Measurements from ENCODE around the gene SERP2. TPM values are rescaled to one million over a fixed set of nuclear protein-coding genes. Genes with fewer than 3 reads are reported as not detected.

Gene SERP2
- total RNA-seq, 3 donors from 2014 or later, result 0.63 to 0.76 TPM; not detected in 1

DNA sequence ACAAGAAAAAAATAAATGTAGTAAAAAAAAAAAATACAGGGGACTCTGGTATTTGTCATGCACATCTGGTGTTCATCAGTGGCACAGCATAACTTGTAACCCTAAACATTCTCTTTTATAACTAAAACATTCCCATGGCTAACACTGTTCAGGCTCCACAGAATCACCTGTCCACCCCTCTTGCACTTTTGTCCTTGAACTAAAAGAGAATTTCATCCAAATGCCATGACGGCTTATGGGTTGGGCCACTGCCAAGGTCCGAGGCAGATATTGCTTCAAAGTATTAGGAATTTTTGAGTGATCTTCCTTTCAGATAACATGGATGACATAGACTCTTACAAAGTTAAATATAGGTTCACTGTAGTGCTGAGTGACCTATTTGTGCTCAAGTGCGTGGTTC is 25.7 kb upstream of the SERP2 start:
- Mint-ChIP-seq H3K36me3 (ENCODE audit: insufficient read depth) (no peaks in the 10 kb centered on the region), H3K27me3 (ENCODE audit: low read depth) (no peaks in the 10 kb centered on the region), H3K4me1 (ENCODE audit: low read depth) (peaks cover 12% of the 10 kb centered on the region), H3K4me3 (no peak overlapping the region), H3K9me3 (no peaks in the 10 kb centered on the region)
- DNase-seq, result no peak
- no peak for ATAC-seq

DNA sequence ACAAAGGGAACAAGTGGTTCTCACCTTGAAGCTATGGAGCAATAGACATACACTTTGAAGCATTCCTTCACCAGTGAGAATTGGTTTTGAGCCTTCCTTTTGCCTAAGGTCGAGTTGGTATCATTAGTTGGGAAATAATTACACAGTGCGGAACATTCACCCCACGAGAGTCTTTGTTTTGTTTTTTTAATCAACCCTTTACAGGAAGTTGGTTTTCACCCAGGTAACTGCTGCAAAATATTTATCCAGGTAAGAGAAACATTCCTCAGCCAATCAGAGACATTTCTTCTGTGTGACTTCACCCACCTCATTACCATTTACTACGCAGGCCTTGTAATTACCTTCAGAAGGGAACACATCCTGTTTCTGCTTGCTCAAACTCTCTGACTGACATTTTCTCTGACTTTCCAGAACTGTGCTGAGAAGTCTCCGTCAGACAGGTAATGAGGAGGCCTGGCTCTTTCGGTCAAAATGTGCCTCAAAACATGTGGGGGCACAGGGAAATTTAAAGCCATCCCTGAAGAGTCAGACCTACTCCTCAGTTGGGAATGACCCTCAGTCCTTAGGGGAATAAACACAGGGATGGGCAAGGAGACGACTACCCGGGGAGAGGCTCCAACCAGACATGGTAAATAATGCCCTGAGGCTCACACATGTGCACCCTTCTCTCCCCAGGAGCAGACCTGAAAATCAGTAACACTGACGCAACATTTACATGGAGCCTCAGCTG is 22.7 kb upstream of the SERP2 start:
- Mint-ChIP-seq H3K36me3 (ENCODE audit: insufficient read depth) (no peaks in the 10 kb centered on the region), H3K4me1 (ENCODE audit: low read depth) (peaks cover 16% of the 10 kb centered on the region), H3K4me3 (no peak overlapping the region), H3K27me3 (ENCODE audit: low read depth) (peaks cover 3% of the 10 kb centered on the region), H3K9me3 (no peaks in the 10 kb centered on the region)
- no peak for ATAC-seq
- no peak for DNase-seq

DNA sequence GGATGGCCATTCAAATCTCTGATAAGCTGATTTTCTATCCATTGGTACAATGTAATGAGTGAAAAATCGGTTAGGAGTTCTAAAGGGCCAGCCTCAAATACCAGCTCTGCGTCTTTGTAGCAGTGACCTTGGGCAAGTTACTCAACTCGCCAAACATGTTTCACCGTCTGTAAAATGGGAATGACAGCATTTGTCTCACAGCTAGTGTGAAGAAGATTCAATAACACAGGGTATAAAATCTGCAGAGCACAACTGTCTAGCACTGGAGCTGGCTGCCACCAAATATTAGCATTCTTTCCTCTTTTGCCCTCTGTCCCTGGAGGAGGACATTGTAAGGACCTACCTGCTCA is 22.1 kb upstream of the SERP2 start:
- Mint-ChIP-seq H3K27me3 (ENCODE audit: low read depth) (peaks cover 3% of the 10 kb centered on the region), H3K9me3 (no peaks in the 10 kb centered on the region), H3K4me3 (no peak overlapping the region), H3K4me1 (ENCODE audit: low read depth) (peaks cover 16% of the 10 kb centered on the region), H3K36me3 (ENCODE audit: insufficient read depth) (no peaks in the 10 kb centered on the region)
- no peak for DNase-seq
- no peak for ATAC-seq

DNA sequence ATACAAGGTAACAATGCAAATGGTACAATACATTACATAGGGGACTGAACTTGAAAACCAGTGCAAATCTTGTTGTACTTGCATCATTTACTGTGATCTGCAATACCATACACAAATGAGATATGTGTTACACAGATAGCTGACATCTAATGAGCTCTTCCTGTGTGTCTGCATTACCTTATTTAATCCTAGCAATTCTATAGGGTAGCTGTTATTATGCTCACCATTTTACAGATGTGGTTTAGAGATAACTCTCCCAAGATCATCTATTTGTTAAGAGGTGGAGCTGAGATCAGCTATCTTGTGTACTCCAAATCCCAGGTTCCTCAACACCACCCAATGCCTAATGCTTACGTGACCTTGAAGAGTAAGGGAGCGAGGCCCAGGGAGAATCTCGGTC is 21.4 kb upstream of the SERP2 start:
- H3K4me3 Mint-ChIP-seq, result no peak overlapping the region
- H3K4me1 Mint-ChIP-seq (ENCODE audit: low read depth), result peaks cover 16% of the 10 kb centered on the region
- DNase-seq (no peak), ATAC-seq (no peak)
- H3K9me3 Mint-ChIP-seq, result no peaks in the 10 kb centered on the region
- peaks cover 3% of the 10 kb centered on the region for H3K27me3 Mint-ChIP-seq (ENCODE audit: low read depth)
- no peaks in the 10 kb centered on the region for H3K36me3 Mint-ChIP-seq (ENCODE audit: insufficient read depth)

GRCh38 chr13:44352671-44353070 is 21.0 kb upstream of the SERP2 start:
- ATAC-seq, result peak in 1 of 2 donors; percentile 38

GRCh38 chr13:44354331-44354730 is 19.3 kb upstream of the SERP2 start:
- H3K4me3 Mint-ChIP-seq, result no peak overlapping the region
- no peak for ATAC-seq
- no peaks in the 10 kb centered on the region for H3K36me3 Mint-ChIP-seq (ENCODE audit: insufficient read depth)
- no peak for DNase-seq
- peaks cover 16% of the 10 kb centered on the region for H3K4me1 Mint-ChIP-seq (ENCODE audit: low read depth)
- H3K9me3 Mint-ChIP-seq, result no peaks in the 10 kb centered on the region
- H3K27me3 Mint-ChIP-seq (ENCODE audit: low read depth), result peaks cover 8% of the 10 kb centered on the region

More at GRCh38 chr13:44352671-44353070, 21.0 kb upstream of the SERP2 start:
- DNase-seq, result no peak
- Mint-ChIP-seq H3K36me3 (ENCODE audit: insufficient read depth) (no peaks in the 10 kb centered on the region), H3K9me3 (no peaks in the 10 kb centered on the region), H3K4me3 (no peak overlapping the region), H3K27me3 (ENCODE audit: low read depth) (peaks cover 3% of the 10 kb centered on the region), H3K4me1 (ENCODE audit: low read depth) (peaks cover 16% of the 10 kb centered on the region)

- ATAC-seq (no peak), DNase-seq (no peak)
- no peaks in the 10 kb centered on the region for H3K36me3 Mint-ChIP-seq (ENCODE audit: insufficient read depth)
- H3K4me3 Mint-ChIP-seq, result no peak overlapping the region
- H3K27me3 Mint-ChIP-seq (ENCODE audit: low read depth), result peaks cover 8% of the 10 kb centered on the region
- H3K9me3 Mint-ChIP-seq, result no peaks in the 10 kb centered on the region
- H3K4me1 Mint-ChIP-seq (ENCODE audit: low read depth), result peaks cover 16% of the 10 kb centered on the region
Measured at GRCh38 chr13:44354884-44355283, 18.7 kb upstream of the SERP2 start.

DNA sequence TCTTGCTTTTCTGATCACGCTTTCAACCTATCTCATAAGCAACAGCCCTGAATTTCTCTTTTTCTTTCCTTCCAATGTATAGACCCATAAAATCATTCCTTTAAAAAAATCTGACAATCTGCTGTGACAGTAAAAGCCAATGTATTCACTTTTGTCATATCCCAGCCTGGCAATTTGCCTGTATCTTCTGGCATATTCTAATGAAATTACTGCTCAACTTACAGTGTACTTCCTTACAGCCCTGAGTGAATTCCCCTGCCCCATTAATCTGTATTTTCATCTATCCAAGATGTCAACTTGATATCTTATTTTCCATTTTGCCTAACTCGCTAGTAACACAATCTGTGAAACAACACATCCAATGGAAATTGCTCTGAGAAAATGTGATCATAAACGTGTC is 18.0 kb upstream of the SERP2 start:
- Mint-ChIP-seq H3K36me3 (ENCODE audit: insufficient read depth) (no peaks in the 10 kb centered on the region), H3K4me3 (no peak overlapping the region), H3K27me3 (ENCODE audit: low read depth) (peaks cover 8% of the 10 kb centered on the region), H3K4me1 (ENCODE audit: low read depth) (peaks cover 16% of the 10 kb centered on the region), H3K9me3 (no peaks in the 10 kb centered on the region)
- DNase-seq (no peak), ATAC-seq (no peak)

- H3K9me3 Mint-ChIP-seq, result no peaks in the 10 kb centered on the region
- no peak overlapping the region for H3K4me3 Mint-ChIP-seq
- H3K4me1 Mint-ChIP-seq (ENCODE audit: low read depth), result no peaks in the 10 kb centered on the region
- ATAC-seq, result no peak
- no peaks in the 10 kb centered on the region for H3K36me3 Mint-ChIP-seq (ENCODE audit: insufficient read depth)
- no peak for DNase-seq
- H3K27me3 Mint-ChIP-seq (ENCODE audit: low read depth), result peaks cover 5% of the 10 kb centered on the region
Measured at GRCh38 chr13:44359983-44360375, 13.6 kb upstream of the SERP2 start.

DNA sequence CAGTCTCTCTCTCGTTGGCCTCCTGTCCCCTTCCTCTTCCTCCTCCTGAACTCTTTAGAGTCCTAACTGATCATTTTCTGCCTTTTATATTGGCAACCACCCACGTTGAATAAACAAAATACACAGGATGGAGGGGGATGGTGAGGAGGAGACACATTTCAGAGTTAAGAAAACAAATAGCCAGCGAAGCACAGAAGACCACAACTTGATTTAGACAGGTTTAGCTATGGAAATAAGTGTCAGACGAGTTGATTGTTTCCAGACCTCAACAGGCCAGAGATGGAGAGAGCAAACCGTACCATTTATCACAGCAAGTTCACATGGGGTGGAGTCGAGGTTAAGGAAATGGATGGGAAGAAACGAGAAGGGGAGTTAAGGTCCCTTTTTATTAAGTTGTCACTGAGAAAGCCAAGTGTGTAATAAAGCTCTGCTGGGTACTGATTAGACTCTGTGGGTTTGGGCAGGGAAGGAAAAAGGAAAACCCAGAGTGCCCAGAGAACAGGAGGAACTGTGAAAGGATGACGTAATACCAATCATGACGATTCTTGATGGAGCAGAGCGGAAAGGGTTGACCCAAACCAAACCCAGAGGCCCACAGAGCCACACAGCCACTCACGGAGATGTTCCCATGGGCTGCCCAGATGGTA is 11.1 kb upstream of the SERP2 start:
- Mint-ChIP-seq H3K36me3 (ENCODE audit: insufficient read depth) (no peaks in the 10 kb centered on the region), H3K4me3 (no peak overlapping the region), H3K4me1 (ENCODE audit: low read depth) (no peaks in the 10 kb centered on the region), H3K9me3 (no peaks in the 10 kb centered on the region), H3K27me3 (ENCODE audit: low read depth) (peaks cover 5% of the 10 kb centered on the region)
- no peak for ATAC-seq
- no peak for DNase-seq

GRCh38 chr13:44363631-44364344 is 9.8 kb upstream of the SERP2 start:
- no peaks in the 10 kb centered on the region for H3K9me3 Mint-ChIP-seq
- ATAC-seq, result no peak

GRCh38 chr13:44364345-44365000 is 9.2 kb upstream of the SERP2 start:
- no peak overlapping the region for H3K4me3 Mint-ChIP-seq
- ATAC-seq (no peak), DNase-seq (no peak)
- H3K27me3 Mint-ChIP-seq (ENCODE audit: low read depth), result no peaks in the 10 kb centered on the region
- H3K36me3 Mint-ChIP-seq (ENCODE audit: insufficient read depth), result no peaks in the 10 kb centered on the region
- no peaks in the 10 kb centered on the region for H3K4me1 Mint-ChIP-seq (ENCODE audit: low read depth)
- no peaks in the 10 kb centered on the region for H3K9me3 Mint-ChIP-seq

More at GRCh38 chr13:44363631-44364344, 9.8 kb upstream of the SERP2 start:
- H3K4me3 Mint-ChIP-seq, result no peak overlapping the region
- no peaks in the 10 kb centered on the region for H3K27me3 Mint-ChIP-seq (ENCODE audit: low read depth)
- no peak for DNase-seq
- H3K36me3 Mint-ChIP-seq (ENCODE audit: insufficient read depth), result no peaks in the 10 kb centered on the region
- no peaks in the 10 kb centered on the region for H3K4me1 Mint-ChIP-seq (ENCODE audit: low read depth)

- H3K9me3 Mint-ChIP-seq, result no peaks in the 10 kb centered on the region
- no peak for DNase-seq
- no peak overlapping the region for H3K4me3 Mint-ChIP-seq
- H3K36me3 Mint-ChIP-seq (ENCODE audit: insufficient read depth), result no peaks in the 10 kb centered on the region
- no peak for ATAC-seq
- no peaks in the 10 kb centered on the region for H3K27me3 Mint-ChIP-seq (ENCODE audit: low read depth)
- H3K4me1 Mint-ChIP-seq (ENCODE audit: low read depth), result no peaks in the 10 kb centered on the region
Measured at GRCh38 chr13:44365008-44365407, 8.6 kb upstream of the SERP2 start.

DNA sequence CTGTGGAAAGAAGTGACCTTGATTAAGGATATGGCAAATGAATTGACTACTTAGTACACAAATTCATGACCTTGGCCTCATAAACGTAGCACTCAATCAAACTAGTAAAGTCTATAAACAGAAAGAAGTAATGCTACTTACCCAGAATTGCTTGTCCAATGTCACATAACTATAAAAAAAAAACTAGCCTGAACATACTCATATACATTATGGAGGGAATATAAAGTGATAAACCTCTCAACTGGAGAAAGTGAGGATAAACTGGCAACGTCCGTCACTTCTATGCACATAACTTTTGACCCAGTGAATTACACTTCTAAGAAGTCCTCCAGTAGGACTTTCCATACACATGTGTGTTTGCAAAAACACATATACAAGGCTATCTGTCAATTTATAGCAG is 7.7 kb upstream of the SERP2 start:
- no peaks in the 10 kb centered on the region for H3K36me3 Mint-ChIP-seq (ENCODE audit: insufficient read depth)
- no peak overlapping the region for H3K4me3 Mint-ChIP-seq
- no peaks in the 10 kb centered on the region for H3K9me3 Mint-ChIP-seq
- ATAC-seq (no peak), DNase-seq (no peak)
- peaks cover 3% of the 10 kb centered on the region for H3K27me3 Mint-ChIP-seq (ENCODE audit: low read depth)
- H3K4me1 Mint-ChIP-seq (ENCODE audit: low read depth), result no peaks in the 10 kb centered on the region

Data from activated T-cell treated with anti-CD3 and anti-CD28 coated beads, Interleukin-2, amount 50 U/mL, for 4 hours (primary cell).